HCEC 1CT (cell line): ENCODE results near the gene POLR1C.
"Not testable (repeated sequence)": the region's sequence is repeated elsewhere in the genome, so short reads cannot be mapped to it uniquely, and the experiment has no call there.

Source experiments
- DNase-seq: peaks from one replicate; pipeline ENCODE4 v3.0.0-alpha.2; 2017

The POLR1C gene

GRCh38 chr6:43511824-43512415, 5.0 kb upstream of the POLR1C start:
- no peak for DNase-seq

- DNase-seq, result no peak
Observed at GRCh38 chr6:43515808-43516207, 1.1 kb upstream of the POLR1C start.

- no peak for DNase-seq
Observed at GRCh38 chr6:43516367-43516696, 557 bp upstream of the POLR1C start.

- DNase-seq, result peak; percentile 29
Observed at GRCh38 chr6:43517505-43518357, 842 bp downstream of the POLR1C start.

DNA sequence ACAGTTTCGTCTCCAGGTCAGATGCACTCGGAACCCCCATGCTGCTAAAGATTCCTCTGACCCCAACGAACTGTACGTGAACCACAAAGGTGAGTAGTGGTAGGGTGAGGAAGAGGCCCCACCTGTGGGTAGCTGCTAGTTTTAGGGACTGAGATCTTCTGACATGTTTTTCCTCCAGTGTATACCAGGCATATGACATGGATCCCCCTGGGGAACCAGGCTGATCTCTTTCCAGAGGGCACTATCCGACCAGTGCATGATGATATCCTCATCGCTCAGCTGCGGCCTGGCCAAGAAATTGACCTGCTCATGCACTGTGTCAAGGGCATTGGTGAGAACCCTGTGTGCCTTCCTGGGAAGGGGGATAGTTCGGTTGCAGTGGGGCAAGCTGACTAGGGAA, 3.2 kb downstream of the POLR1C start:
- DNase-seq, result no peak

DNA sequence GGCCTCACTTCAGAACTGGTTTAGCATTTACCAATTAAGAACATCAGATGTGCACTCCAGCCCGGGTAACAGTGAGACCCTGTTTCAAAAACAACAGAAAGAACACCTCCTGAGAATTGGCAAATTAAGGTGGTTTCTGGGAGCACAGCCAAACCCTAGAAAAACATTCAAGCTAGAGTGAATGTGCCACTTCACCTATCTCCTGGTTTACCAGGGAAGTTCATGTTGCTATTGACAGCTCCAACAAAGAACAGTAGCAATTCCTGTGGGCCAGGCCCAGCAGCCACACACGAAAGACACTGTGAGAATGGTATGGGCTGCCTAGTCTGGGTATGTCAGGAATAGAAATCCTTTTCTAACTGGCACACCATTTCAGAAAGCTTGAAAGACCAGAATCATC, 4.9 kb downstream of the POLR1C start:
- no peak for DNase-seq

- no peak for DNase-seq
Observed at GRCh38 chr6:43522547-43523261, 5.8 kb downstream of the POLR1C start.

- no peak for DNase-seq
Observed at GRCh38 chr6:43523284-43523683, 6.4 kb downstream of the POLR1C start.

- no peak for DNase-seq
Observed at GRCh38 chr6:43524483-43524961, 7.6 kb downstream of the POLR1C start.

DNA sequence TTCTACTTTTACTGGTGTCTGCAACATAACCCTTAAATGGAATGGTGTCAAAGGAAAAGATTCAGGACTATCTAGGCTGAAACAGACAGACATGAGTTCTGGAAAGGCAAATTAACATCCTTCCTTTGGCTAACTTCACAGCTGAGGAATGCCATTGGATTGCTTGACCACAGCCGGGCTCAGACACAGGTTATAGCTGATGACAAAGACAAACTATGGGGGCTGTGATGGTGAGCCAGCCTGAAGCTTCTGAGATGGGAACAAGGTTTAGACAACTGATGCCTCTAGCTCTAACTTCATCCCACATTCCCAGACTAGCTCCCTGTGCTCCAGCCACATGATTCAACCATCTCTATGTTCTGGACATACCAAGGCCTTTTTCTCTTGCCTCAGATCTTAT, 15.3 kb downstream of the POLR1C start:
- DNase-seq, result no peak

DNA sequence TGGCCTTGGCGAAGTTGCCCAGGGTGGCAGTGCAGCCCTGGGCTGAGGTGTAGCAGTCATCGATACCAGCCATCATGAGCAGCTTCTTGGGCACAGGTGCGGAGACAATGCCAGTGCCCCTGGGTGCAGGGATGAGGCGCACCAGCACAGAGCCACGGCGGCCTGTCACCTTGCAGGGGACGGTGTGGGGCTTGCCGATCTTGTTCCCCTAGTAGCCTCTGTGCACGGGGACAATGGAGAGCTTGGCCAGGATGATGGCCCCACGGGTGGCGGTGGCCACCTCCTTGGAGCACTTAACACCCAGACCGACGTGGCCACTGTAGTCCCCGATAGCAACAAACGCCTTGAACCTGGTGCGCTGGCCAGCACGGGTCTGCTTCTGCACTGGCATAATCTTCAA, 22.1 kb downstream of the POLR1C start:
- DNase-seq, result not testable (repeated sequence)

DNA sequence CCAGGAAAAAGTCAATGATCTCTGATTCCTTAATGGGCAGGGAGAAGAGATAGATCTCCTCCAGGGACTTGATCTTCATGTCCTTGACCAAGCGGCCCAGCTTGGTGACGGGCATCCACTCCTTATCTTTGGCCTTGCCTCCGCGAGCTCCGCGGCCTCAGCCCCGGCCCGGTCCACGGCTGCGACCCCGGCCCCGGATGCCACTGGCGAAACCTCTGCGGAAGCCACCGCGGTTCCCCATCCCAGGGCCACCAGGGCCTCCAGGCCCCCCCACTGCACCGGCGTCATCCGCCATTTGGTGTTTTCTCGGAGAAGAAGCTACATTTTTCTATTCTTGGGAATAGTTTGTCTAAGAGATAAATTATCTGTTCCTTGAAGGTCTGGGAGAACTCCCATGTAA, 22.5 kb downstream of the POLR1C start:
- DNase-seq, result not testable (repeated sequence)

DNA sequence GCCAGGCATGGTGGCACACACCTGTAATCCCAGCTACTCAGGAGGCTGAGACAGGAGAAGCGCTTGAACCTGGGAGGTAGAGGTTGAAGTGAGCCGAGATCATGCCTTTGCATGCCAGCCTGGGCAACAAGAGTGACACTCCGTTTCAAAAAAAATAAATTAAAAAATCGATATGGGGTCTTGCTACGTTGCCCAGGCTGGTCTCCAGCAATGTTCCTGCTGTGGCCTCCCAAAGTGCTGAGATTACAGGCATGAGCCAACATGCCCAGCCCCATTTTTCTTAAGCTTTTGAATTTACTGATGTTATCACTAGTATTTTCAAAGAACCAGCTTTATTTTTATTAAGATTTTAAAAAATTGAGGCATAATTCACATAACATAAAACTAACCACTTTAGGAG, 23.6 kb downstream of the POLR1C start:
- no peak for DNase-seq

- DNase-seq, result no peak
Observed at GRCh38 chr6:43541774-43542471, 25.0 kb downstream of the POLR1C start.

- DNase-seq, result no peak
Observed at GRCh38 chr6:43544461-43544860, 27.6 kb downstream of the POLR1C start.

DNA sequence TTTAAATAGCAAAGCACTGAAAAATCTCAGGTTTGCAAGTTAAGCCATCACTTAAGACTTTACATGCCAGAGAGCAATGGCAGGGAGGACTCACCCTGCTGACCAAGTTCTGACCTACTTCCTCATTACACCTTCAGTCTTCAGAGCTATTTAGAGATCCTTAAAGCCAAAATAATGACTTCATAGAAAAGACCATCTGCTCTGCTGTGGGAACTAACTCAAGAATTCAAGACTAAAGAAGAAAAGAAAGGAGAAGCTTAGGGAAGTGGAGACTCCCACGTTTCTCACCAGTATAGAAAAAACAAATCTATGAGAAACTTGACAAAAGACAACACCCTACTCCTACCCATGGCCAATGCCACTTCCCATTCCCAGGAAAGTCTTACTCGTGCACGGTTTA, 30.3 kb downstream of the POLR1C start:
- no peak for DNase-seq

DNA sequence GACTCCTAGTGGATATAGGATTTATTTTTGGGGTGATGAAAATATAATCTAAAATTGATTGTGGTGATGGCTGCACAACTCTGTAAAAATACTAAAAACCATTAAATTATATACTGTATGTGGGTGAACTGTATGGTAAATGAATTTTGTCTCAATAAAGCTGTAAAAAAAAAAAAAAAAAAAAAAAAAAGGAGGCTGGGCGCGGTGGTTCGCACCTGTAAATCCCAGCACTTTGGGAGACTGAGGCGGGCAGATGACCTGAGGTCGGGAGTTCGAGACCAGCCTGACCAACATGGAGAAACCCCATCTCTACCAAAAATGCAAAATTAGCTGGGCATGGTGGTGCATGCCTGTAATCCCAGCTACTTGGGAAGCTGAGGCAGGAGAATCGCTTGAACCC, 40.7 kb downstream of the POLR1C start:
- not testable (repeated sequence) for DNase-seq

DNA sequence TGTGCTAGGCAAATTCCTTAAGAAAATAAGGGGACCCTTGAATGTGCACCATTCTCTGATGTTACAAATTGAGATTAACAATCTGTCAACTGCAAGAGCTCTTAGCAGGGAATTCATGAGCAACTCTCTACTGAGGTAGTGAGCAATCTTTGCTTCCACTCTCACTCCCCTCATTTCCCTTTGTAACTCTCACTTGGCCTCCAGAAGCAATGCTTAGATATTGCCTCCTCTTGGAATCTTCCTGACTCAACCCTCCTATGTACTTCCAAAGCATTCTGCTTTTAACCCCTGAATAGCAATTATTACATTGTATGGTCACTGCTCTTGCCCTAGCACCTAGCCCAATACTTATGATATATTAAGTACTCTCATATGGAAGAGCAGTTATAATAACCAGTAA, 42.4 kb downstream of the POLR1C start:
- no peak for DNase-seq

DNA sequence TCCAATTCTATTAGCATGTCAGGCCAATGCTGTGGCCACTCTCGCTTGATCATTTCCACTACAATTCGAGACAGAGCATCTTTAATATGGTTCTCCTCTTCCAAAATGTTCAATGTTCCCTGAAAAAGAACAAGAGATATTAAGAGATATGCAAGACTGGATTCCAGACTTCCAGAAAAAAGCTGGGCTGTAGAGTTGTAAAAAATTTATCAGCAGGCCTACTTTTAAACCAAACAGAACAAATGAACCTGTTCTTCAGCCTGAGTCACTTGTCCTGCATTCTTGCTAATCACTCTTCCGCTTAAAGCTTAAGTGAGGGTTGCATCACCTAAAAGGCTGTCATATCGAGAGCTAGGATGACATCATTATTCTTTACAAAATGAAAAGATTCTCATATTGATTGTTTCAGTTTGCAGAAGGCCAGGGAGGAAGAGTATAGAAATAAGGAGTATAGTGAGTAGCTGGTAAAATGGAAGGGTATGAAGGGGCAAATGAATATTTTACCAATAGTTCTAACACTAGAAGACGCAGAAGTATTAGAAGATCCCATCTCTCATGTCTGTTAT, 54.1 kb downstream of the POLR1C start:
- peak; percentile 66 for DNase-seq
